Urothelium cell line (cell line): ENCODE data around the gene SLC28A1.
"Not testable (repeated sequence)": the region's sequence is repeated elsewhere in the genome, so short reads cannot be mapped to it uniquely, and the experiment has no call there.

ENCODE experiments used
- DNase-seq: peaks from one replicate; pipeline ENCODE4 v3.0.0; 2011; ENCODE audit warnings: low spot score, mixed read lengths
- FAIRE-seq: peaks from 2 replicates; lab custom pipeline; 2011; peaks lifted over from hg19 to GRCh38; lab: Jason Lieb, UNC

Gene SLC28A1

DNA sequence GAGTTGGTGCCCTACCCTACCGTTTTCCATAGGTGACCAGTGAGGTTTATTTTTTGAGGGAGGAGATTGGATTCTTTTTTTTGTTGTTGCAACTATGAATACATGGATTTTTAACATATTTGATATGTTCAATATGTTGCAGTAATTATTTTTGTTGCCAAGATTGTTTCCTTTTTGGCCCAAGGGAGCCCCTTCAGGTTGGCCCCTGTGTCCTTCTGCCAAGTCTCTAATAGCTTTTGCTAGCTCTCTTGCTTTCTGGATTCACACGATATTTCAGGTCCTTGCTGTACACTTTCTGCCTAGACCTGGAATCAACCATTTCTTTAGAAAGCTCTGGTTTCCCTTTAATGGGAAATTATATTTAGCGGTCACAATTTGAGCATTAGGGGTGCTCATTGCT lies 22.7 kb upstream of the SLC28A1 start:
- FAIRE-seq (no peak), DNase-seq (no peak)

DNA sequence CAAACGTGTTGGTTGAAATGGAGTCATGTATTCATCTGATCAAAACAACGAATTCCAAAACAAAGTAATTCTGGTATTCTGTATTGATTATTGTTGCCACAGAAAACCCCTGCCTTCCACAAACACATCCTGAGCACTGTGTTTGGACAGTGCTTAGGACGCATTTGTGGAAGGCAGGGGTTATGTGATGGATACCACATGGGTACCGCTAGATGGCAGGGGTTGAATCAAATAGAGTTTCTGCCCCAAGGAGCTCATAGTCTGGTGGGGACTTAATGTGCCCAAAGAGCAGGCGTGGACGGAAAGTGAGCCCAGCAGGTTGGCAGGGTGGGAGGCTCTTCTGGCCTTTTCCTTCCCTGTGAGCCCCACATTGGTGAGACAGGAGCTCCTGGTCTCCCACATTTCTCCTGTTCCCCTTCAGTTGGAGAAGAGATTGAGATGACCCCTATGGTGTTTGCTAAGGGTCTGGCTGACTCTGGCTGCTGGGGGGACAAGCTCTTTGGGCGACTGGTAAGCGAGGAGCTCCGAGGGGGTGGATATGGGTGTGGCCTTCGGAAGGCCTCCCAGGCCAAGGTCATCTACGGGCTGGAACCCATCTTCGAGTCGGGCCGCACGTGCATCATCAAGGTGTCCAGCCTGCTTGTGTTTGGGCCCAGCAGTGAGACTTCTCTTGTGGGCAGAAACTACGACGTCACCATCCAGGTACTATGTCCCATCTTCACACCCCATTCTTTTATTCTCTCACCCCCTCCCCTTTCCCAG lies 22.1 kb upstream of the SLC28A1 start:
- no peak for FAIRE-seq
- DNase-seq, result no peak

DNA sequence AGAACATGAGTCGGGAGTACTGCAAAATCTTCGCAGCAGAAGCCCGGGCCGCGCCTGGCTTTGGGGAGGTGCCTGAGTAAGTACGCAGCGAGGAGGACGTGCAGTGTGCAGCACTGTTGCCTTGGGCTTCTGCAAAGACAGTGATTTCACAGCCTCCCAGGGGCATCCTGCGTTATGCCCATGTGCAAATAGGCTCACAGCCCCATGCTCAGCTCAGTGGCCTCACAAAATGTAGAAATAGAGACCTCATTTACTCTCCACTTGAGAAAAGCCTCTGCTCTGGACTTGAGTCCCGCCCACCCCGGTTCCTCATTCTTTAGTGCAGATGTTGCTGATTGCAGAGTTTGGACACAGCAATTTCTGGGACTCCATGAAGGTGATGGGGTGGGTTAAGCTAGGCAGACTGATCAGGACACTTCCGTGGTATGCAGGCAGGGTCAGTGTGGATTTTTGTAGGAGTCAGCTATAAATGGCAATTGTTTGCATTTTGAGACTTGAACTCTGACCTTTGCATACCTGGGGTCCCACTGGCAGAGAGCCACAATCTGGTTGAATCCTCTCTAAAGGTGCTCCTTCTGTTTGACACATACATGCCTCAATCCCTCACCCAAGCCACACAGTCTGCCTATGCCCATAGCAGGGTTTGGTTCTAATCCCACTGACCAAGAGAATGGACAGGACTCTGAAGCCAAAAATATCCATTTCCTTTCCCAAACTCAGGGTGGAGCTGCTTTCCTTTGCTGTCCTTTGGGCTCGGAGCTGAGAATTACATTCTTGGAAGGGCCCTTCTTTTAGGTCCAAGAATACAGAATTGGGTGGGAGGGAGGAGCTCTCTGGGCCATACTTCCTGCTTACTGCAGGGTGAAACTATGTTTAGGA lies 20.7 kb upstream of the SLC28A1 start:
- no peak for DNase-seq
- no peak for FAIRE-seq

- DNase-seq (no peak), FAIRE-seq (no peak)
Observed at GRCh38 chr15:84864444-84864795, 20.0 kb upstream of the SLC28A1 start.

GRCh38 chr15:84865074-84865569 lies 19.3 kb upstream of the SLC28A1 start:
- DNase-seq, result no peak
- no peak for FAIRE-seq

DNA sequence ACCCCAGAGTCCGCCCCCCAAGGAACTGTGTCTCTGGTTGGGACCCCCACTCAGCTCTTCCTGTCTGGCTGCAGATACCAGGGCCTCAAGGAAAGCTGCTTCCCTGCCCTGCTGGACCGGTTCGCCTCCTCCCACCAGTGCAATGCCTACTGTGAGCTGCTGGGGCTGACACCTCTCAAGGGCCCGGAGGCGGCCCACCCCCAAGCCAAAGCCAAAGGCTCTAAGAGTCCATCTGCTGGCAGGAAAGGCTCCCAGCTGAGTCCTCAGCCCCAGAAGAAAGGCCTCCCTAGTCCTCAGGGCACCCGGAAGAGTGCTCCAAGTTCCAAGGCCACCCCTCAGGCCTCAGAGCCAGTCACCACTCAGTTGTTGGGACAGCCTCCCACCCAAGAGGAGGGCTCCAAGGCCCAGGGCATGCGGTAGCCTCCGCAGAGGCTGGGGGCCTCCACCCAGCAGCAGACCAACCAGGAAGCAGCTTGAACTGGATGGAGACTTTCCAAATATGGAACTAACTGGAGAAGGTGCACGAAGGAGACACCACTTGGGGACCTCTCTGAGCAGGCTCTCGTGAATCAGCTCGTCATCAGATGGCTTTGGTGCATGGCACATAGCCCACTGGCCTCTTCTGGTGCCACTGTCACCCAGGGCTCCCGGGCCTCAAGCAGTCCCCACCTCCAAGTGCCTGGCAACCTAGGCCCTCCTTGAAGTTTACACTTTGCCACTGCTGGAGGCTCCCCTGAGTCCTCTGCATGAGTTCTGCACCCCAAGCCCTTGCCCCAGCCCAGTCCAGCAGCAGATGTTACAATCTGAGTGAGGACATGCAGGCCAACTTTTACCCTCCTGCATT lies 16.2 kb upstream of the SLC28A1 start:
- FAIRE-seq (no peak), DNase-seq (no peak)

DNA sequence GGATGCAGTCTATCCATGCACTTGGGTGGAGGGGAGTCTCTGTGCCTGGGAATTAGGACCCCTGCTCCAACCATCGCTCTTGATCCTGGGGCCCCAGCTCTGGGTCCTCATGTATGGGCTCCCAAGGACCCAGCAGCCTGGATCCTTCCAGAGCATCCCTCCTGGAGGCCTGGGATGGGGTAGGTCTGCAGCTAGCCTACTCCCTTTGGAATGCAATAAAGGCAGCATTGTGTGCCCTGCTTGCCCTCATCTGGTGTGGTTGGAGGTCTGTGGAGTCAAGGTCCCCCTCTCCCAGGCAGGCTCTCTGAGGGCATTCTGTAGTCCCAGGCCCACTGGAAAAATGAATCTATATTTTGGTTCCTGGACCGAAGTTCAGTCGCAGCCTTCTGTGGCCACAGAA lies 15.0 kb upstream of the SLC28A1 start:
- FAIRE-seq (no peak), DNase-seq (no peak)

DNA sequence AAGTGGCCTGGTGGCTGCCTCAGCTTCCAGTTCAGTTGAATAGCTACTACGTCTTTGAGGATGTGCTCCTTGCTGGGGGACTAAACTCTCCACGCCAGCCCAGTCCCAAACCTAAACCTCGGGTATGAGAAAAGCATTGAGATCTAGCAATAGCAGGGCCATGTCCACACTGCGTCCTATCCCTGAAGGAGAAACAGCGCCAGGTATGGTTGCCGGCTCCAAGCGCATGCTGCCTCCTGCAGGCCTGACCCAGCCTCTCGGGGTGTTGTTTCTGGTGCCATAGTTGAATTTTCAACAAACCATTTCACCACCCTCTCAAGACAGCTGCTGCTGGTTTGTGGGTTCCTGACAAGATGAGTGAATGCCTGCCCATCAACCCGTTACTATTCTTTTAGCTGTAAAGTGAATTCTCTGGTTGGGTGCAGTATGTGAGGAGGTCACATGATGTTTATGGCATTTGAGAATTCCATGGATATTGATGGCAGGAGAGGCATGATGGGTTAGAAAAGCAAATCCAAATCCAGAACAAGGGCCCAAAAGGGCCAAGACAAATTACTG lies 13.0 kb upstream of the SLC28A1 start:
- FAIRE-seq (no peak), DNase-seq (no peak)

GRCh38 chr15:84872009-84872910 lies 12.2 kb upstream of the SLC28A1 start:
- FAIRE-seq (no peak), DNase-seq (no peak)

DNA sequence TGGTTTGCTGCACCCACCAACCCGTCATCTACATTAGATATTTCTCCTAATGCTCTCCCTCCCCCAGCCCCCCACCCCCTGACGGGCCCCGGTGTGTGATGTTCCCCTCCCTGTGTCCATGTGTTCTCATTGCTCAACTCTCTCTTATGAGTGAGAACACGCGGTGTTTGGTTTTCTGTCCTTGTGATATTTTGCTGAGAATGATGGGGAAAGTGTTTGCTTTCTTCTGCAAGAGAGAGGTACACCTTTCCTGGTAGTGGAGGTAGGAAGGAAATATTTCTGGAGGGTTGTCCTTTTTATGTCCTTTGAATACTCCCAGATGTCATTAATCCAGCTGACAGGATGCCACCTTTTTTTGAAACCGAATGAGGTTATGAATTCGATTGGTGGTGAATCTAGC lies 10.5 kb upstream of the SLC28A1 start:
- DNase-seq (no peak), FAIRE-seq (no peak)

DNA sequence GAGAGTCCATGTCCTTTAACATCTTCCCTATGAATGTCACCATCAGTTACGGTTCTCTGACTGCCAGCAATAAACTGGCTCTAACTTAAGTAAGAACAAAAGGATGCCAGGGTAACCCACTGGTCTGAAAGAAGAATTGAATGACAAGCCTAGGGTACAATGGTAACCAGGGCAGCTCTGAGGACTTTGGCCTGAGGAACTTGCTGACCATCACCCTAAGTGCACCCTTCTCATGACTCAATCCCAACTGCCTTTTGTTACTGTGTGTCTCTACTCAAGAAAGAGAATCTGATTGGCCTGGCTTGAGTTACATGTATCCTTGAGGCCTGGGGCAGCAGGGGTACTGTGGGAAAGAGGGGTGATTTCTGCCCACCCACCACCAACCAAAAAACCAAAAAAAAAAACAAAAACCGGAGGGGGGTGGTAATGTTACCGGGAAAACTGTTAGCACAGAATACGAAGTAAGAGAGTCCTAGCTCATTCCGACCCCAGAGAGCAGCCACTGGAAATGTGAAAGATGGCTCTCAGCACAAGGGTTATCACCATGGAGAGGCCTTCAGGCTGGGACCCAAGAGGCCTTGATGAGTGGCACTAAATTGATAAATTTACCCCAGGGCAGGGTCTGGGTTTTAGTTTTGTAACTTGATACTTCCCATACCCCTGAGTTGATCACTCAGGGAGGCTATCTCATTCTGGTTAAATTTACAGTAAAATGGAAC lies 9.3 kb upstream of the SLC28A1 start:
- DNase-seq, result no peak
- FAIRE-seq, result no peak

DNA sequence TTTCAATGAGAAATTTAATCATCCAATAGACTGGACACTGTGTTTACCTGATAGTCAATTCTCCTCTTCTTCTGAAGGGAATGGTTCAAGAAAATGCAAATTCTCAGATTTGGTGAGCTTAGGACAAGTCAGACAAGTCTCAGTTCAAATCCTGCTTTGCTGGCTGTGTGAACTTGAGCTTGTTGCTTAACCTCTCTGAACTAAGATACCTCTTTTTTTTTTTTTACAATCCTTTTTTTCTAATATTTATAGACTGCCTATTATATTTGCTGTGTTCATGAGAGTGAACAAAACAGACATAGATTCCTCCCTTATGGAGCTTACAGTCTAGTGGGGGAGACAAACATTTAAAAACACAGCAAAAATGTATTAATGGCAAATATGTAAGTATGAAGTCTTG lies 8.2 kb upstream of the SLC28A1 start:
- FAIRE-seq (no peak), DNase-seq (no peak)

GRCh38 chr15:84877701-84878100 lies 6.8 kb upstream of the SLC28A1 start:
- not testable (repeated sequence) for FAIRE-seq, DNase-seq

GRCh38 chr15:84878504-84878903 lies 6.0 kb upstream of the SLC28A1 start:
- FAIRE-seq, result no peak

DNA sequence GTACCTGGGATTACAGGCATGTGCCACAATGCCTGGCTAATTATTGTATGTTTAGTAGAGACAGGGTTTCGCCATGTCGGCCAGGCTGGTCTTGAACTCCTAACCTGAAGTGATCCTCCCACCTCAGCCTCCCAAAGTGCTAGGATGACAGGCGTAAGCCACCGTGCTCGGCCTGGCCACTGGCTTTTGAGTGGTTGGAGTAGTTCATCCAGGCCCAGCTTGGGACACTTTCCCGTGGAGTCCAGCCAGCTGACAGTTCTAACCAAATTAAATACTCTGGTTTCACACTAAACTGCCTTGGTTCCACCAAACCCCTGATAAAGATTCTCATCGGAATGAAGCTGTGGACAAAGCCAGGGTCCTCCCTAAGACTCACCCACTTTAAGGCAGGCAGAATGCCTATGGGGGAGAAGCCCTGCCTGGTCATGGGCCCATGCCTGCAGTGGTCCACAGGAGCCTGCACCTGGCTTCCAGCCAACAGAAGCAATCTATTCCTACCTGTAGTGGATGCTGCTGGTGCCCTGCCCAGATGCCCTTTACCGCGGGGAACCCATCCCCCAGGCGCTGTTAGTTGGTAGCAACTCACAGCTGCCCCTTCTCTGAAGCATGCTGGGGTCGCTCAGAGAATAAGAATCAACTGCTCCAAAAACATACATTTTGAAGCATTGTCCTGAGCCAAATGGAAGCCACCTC lies 5.2 kb upstream of the SLC28A1 start:
- DNase-seq (no peak), FAIRE-seq (no peak)

More at GRCh38 chr15:84878504-84878903, 6.0 kb upstream of the SLC28A1 start:
- peak; percentile 42 for DNase-seq

DNA sequence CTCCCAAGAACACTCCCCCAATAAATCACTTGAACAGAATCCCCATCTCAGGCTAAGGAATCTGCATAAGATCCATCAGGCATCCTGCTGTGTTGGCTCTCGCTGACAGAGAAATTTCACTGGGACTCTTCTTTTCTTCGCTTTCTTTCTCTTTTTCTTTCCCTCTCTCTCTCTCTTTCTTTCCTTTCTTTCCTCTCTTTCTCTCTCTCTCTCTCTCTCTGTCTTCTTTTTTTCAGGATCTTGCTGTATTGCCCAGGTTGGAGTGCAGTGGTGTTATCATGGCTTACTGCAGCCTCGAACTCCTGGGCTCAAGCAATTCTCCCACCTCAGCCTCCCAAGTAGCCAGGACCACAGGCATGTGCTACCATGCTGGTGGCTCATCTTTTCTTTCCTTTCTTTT lies 4.5 kb upstream of the SLC28A1 start:
- no peak for FAIRE-seq
- no peak for DNase-seq

DNA sequence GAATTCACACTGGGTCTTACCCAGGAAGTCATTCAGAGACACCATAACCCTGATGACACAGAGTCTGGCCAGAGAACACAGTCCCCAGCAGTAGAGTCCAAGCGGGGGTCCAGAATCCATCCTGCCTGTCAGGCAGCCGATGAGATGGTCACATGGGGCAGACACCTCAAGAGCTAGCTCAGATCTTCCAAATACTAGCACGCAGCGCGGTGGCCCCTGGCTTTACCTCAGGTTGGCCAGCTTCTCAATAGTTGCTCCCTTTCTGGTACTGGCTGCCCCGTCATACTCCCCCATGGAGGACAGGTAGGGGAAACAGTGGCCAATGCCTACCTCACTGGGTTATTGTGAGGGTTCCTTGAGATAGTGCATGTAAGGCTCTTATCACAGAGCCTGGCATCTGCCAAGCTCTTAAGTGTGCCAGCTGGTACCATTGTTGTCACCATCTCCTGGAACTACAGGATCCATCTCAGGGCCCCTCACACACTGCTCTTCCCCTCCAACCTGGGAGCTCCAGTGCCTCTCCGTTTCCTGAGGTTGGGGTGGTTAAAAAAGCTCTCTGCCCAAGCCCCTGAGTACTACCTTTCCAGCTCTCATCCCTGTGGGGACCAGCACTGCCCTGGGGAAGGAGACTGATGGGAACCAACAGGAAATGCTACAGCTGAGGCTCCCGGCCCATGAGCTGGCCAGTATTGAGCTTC lies 3.5 kb upstream of the SLC28A1 start:
- FAIRE-seq (peak; percentile 42), DNase-seq (no peak)

- FAIRE-seq, result no peak
Observed at GRCh38 chr15:84881520-84881830, 3.0 kb upstream of the SLC28A1 start.

More at GRCh38 chr15:84881520-84881830, 3.0 kb upstream of the SLC28A1 start:
- no peak for DNase-seq
